A549 (cell line): ENCODE measurements around the gene GLT1D1. TPM values are rescaled to one million over a fixed set of nuclear protein-coding genes. Genes with fewer than 3 reads are reported as not detected.

Experiments
- ATAC-seq, 2 experiments: fragments of 200-7000 bp in 1 of 2; fragments of >200 bp in 1 of 2; cut with Nextera tagmentation in 1 of 2; cut with Tn5 transposase in 1 of 2; 3 replicates each; pipeline versions ENCODE4 v1.8.0 to v1.9.1; 2018 to 2020; ENCODE audit warnings: mild to moderate bottlenecking in 1 of 2, moderate library complexity in 1 of 2
- CTCF ChIA-PET: fragments of 300-600 bp; sonication (Branson Sonifier 250); formaldehyde crosslinking; extraction: SDS; loops from one replicate; lab custom pipeline; 2021; ENCODE audit warnings: antibody characterized with exemption, inconsistent platforms; lab: Yijun Ruan, JAX
- POLR2A ChIA-PET: fragments of 350-600 bp; formaldehyde crosslinking; extraction: SDS; loops from one replicate; lab custom pipeline; 2021; ENCODE audit warnings: antibody characterized with exemption, inconsistent platforms; lab: Yijun Ruan, JAX
- DNase-seq, 2 experiments: peaks; one replicate each; pipeline versions ENCODE4 v3.0.0 to v3.0.0-alpha.2; 2011 to 2016; ENCODE audit warnings: low read depth in 1 of 2, low spot score in 1 of 2
- FAIRE-seq: peaks from 2 replicates; lab custom pipeline; 2011; peaks lifted over from hg19 to GRCh38; lab: Jason Lieb, UNC
- H3K27ac ChIP-seq, 2 experiments: fragments of >200 bp; sonication (Bioruptor Twin); formaldehyde crosslinking; 3 replicates each; pipeline ENCODE4 v1.5.1; 2016 to 2017
- H3K4me1 ChIP-seq: fragments of >200 bp; sonication (Bioruptor Twin); formaldehyde crosslinking; 3 replicates; pipeline ENCODE4 v1.6.1; 2016
- H3K4me2 ChIP-seq: fragments of >200 bp; sonication (Bioruptor Twin); formaldehyde crosslinking; 3 replicates; pipeline ENCODE4 v1.6.1; 2016
- H3K4me3 ChIP-seq: fragments of >200 bp; sonication (Bioruptor Twin); formaldehyde crosslinking; 3 replicates; pipeline ENCODE4 v1.5.1; 2016
- H3K9me3 ChIP-seq: fragments of >200 bp; sonication (Bioruptor Twin); formaldehyde crosslinking; 3 replicates; pipeline ENCODE4 v1.6.1; 2016
- CHD2 ChIP-seq: fragments of 150-350 bp; IDR thresholded peaks from 2 replicates; pipeline ENCODE4 v1.6.1; 2014; ENCODE audit warnings: low read length; ENCODE audit not compliant: partially characterized antibody
- ESRRA ChIP-seq: fragments of 150-350 bp; IDR thresholded peaks from 2 replicates; pipeline ENCODE4 v1.6.1; 2014; ENCODE audit warnings: mild to moderate bottlenecking, low read length, borderline replicate concordance
- FOSB ChIP-seq: fragments of 250-450 bp; sonication (Bioruptor Pico); IDR thresholded peaks from 2 replicates; pipeline ENCODE4 v1.5.0; 2020; ENCODE audit warnings: mild to moderate bottlenecking, moderate library complexity
- GATA3 ChIP-seq: IDR thresholded peaks from 2 replicates; pipeline ENCODE4 v1.6.1; 2012; ENCODE audit warnings: borderline replicate concordance
- HDAC2 ChIP-seq: fragments of 200-600 bp; sonication (generic); IDR thresholded peaks from 2 replicates; pipeline ENCODE4 v1.6.1; 2016
- HEYL ChIP-seq: fragments of 250-450 bp; sonication (Bioruptor Pico); IDR thresholded peaks from 2 replicates; pipeline ENCODE4 v1.8.0; 2021; ENCODE audit warnings: mild to moderate bottlenecking, moderate library complexity
- HOXA7 ChIP-seq: fragments of 250-450 bp; sonication (Bioruptor Pico); IDR thresholded peaks from 2 replicates; pipeline ENCODE4 v1.5.0; 2020; ENCODE audit warnings: mild to moderate bottlenecking, moderate library complexity
- KDM1A ChIP-seq: fragments of 200-600 bp; sonication (generic); IDR thresholded peaks from 2 replicates; pipeline ENCODE4 v1.6.1; 2016; ENCODE audit warnings: low read depth, mild to moderate bottlenecking
- KDM5A ChIP-seq: fragments of 200-600 bp; sonication (generic); IDR thresholded peaks from 2 replicates; pipeline ENCODE4 v1.6.1; 2016; ENCODE audit warnings: antibody characterized with exemption, mild to moderate bottlenecking
- NFE2L2 ChIP-seq: fragments of 150-350 bp; conservative IDR thresholded peaks from 2 replicates; pipeline ENCODE4 v1.6.1; 2014; ENCODE audit warnings: low read length
- POLR2AphosphoS2 ChIP-seq: conservative IDR thresholded peaks from 2 replicates; pipeline ENCODE4 v1.6.1; 2012; ENCODE audit warnings: low read length, improper control_type of control experiment, inconsistent platforms
- SMC3 ChIP-seq: fragments of >200 bp; sonication (Bioruptor Twin); formaldehyde crosslinking; IDR thresholded peaks from 3 replicates; pipeline ENCODE4 v1.6.1; 2018; ENCODE audit warnings: inconsistent platforms
- SREBF2 ChIP-seq: fragments of 450-650 bp; IDR thresholded peaks from 2 replicates; pipeline ENCODE4 v1.6.1; 2014; ENCODE audit warnings: mild to moderate bottlenecking, moderate library complexity
- TP53 ChIP-seq: fragments of 250-450 bp; sonication (Bioruptor Pico); IDR thresholded peaks from 2 replicates; pipeline ENCODE4 v1.5.0; 2021; ENCODE audit warnings: mild to moderate bottlenecking, moderate library complexity
- ZC3H11A ChIP-seq: fragments of 450-650 bp; IDR thresholded peaks from 2 replicates; pipeline ENCODE4 v1.6.1; 2014; ENCODE audit warnings: antibody characterized with exemption, mild to moderate bottlenecking
- ZNF302 ChIP-seq: fragments of 250-450 bp; sonication (Bioruptor Pico); IDR thresholded peaks from 2 replicates; pipeline ENCODE4 v1.9.0; 2021; ENCODE audit warnings: inconsistent platforms, mild to moderate bottlenecking, moderate library complexity
- ZSCAN20 ChIP-seq: fragments of 250-450 bp; sonication (Bioruptor Pico); IDR thresholded peaks from 2 replicates; pipeline ENCODE4 v1.8.0; 2022; ENCODE audit warnings: mild to moderate bottlenecking, moderate library complexity
- WGBS: methylation state at CpG from one replicate; pipeline ENCODE4 v1.1.6; 2017; ENCODE audit errors: missing lambda C conversion rate; 5-methylcytosine and 5-hydroxymethylcytosine counted together
- polyA plus RNA-seq, 4 experiments: library from polyadenylated mRNA; depleted of rRNA in 3 of 4; stranded (reverse); fragments of >200 nt; fragmentation: RNase III in 1 of 4; extraction: RNeasy Plus Mini Kit Qiagen cat#74134 plus additional on column Dnase treatment in 1 of 4; gene quantifications; 2 replicates in 3 of 4; 3 replicates in 1 of 4; pipeline ENCODE4 v1.2.3, GENCODE V29; 2011 to 2017
- TF ChIP-seq, protein P1 (sequence below): fragments of 250-450 bp; sonication (Bioruptor Pico); IDR thresholded peaks from 2 replicates; pipeline ENCODE4 v1.5.0; 2021; ENCODE audit warnings: mild to moderate bottlenecking, moderate library complexity, borderline replicate concordance
- TF ChIP-seq, protein P2 (sequence below): fragments of >200 bp; sonication (Bioruptor Twin); formaldehyde crosslinking; IDR thresholded peaks from 2 replicates; pipeline ENCODE4 v1.6.1; 2016
- TF ChIP-seq, protein P3 (sequence below): fragments of >200 bp; sonication (Bioruptor Twin); formaldehyde crosslinking; IDR thresholded peaks from 3 replicates; pipeline ENCODE4 v1.6.1; 2016
- TF ChIP-seq, protein P4 (sequence below): fragments of 200-600 bp; sonication (generic); IDR thresholded peaks from 2 replicates; pipeline ENCODE4 v1.6.1; 2016; ENCODE audit warnings: antibody characterized with exemption, mild to moderate bottlenecking, moderate library complexity

The GLT1D1 gene
- polyA plus RNA-seq, 2 of the 4 experiments (the other 2 are of a cell fraction), result not detected

DNA sequence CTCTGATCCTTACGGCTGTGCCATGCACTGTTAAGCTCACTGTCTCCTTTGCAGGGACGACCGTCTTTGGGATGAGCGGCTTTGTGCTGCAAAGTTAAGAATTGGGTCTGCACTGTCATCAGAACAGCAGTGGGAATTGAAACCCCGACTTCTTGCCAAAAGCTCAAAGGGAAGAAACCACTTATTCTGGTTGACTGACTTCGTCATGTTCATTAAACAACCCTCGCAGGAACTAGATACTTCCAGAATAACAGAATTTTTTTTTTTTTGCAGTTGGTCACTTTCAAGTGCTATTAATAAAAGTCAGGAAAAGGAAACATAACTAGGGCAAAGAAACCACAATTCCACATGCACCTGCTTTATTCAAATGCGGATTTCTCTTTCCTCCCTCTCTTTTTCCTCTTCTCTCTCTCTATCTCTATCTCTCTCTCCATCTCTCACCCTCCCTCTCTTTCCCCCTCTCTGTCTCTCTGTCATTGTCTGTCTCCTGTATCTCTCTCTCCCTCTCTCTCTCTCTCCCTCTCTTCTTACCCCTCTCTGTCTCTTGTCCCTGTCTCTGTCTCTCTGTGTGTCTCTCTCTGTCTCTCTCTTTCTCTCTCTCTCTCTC is 12.3 kb upstream of the GLT1D1 start:
- TF ChIP-seq ZC3H11A, result no peak
- TF ChIP-seq HOXA7 (CRISPR knock-in tag), result no peak
- no peak for TF ChIP-seq ZNF302
- no peak for TF ChIP-seq NFE2L2
- TF ChIP-seq, protein P1, sequence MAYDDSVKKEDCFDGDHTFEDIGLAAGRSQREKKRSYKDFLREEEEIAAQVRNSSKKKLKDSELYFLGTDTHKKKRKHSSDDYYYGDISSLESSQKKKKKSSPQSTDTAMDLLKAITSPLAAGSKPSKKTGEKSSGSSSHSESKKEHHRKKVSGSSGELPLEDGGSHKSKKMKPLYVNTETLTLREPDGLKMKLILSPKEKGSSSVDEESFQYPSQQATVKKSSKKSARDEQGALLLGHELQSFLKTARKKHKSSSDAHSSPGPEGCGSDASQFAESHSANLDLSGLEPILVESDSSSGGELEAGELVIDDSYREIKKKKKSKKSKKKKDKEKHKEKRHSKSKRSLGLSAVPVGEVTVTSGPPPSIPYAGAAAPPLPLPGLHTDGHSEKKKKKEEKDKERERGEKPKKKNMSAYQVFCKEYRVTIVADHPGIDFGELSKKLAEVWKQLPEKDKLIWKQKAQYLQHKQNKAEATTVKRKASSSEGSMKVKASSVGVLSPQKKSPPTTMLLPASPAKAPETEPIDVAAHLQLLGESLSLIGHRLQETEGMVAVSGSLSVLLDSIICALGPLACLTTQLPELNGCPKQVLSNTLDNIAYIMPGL (CRISPR knock-in tag), result no peak
- TF ChIP-seq CHD2, result no peak
- no peak for TF ChIP-seq HEYL (CRISPR knock-in tag)
- no peak for TF ChIP-seq FOSB (CRISPR knock-in tag)
- TF ChIP-seq SMC3, result no peak
- TF ChIP-seq, protein P2, sequence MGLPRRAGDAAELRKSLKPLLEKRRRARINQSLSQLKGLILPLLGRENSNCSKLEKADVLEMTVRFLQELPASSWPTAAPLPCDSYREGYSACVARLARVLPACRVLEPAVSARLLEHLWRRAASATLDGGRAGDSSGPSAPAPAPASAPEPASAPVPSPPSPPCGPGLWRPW, result no peak
- no peak for TF ChIP-seq ZSCAN20 (CRISPR knock-in tag)
- TF ChIP-seq POLR2AphosphoS2, result no peak
- no peak for TF ChIP-seq TP53 (CRISPR knock-in tag)
- no peak for TF ChIP-seq ESRRA
- TF ChIP-seq KDM5A, result no peak
- TF ChIP-seq, protein P3, sequence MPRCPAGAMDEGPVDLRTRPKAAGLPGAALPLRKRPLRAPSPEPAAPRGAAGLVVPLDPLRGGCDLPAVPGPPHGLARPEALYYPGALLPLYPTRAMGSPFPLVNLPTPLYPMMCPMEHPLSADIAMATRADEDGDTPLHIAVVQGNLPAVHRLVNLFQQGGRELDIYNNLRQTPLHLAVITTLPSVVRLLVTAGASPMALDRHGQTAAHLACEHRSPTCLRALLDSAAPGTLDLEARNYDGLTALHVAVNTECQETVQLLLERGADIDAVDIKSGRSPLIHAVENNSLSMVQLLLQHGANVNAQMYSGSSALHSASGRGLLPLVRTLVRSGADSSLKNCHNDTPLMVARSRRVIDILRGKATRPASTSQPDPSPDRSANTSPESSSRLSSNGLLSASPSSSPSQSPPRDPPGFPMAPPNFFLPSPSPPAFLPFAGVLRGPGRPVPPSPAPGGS, result no peak
- TF ChIP-seq SREBF2, result no peak
- TF ChIP-seq HDAC2, result no peak
- Histone ChIP-seq H3K4me3 (no peak overlapping the region), H3K4me2 (no peak overlapping the region), H3K27ac (no peak overlapping the region), H3K4me1 (no peaks in the 10 kb centered on the region), H3K9me3 (no peaks in the 10 kb centered on the region)
- 11% methylated on average over 8 of the region's 8 CpGs for WGBS
- no peak for FAIRE-seq
- ChIA-PET POLR2A (no interaction called here), CTCF (no interaction called here)
- no peak for DNase-seq
- ATAC-seq, result no peak

DNA sequence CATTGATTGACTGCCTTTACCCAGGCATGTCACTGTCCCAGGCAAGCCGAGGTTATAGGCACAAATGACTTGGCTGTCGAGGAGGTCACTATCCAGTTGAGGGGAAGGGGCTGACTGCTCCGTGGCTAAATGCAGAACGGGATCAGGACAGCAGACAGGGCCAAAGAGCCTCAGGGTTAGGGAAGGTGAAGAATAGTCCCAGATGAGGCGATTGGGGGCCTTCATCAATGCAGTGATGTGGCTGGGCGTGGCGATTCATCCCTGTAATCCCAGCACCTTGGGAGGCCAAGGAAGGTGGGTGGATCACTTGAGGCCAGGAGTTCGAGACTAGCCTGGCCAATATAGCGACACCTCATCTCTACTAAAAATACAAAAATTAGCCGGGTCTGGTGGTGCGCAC is 10.7 kb upstream of the GLT1D1 start:
- 28% methylated on average over 11 of the region's 11 CpGs for WGBS
- Histone ChIP-seq H3K4me3 (no peak overlapping the region), H3K4me1 (no peaks in the 10 kb centered on the region), H3K27ac (no peak overlapping the region), H3K4me2 (no peak overlapping the region), H3K9me3 (no peaks in the 10 kb centered on the region)
- ATAC-seq (no peak), FAIRE-seq (no peak), DNase-seq (no peak)
- TF ChIP-seq KDM1A (no peak), ZNF302 (no peak), GATA3 (no peak), NFE2L2 (no peak)
- TF ChIP-seq, protein P2, result no peak
- TF ChIP-seq, protein P1 (CRISPR knock-in tag), result no peak
- TF ChIP-seq, protein P4, sequence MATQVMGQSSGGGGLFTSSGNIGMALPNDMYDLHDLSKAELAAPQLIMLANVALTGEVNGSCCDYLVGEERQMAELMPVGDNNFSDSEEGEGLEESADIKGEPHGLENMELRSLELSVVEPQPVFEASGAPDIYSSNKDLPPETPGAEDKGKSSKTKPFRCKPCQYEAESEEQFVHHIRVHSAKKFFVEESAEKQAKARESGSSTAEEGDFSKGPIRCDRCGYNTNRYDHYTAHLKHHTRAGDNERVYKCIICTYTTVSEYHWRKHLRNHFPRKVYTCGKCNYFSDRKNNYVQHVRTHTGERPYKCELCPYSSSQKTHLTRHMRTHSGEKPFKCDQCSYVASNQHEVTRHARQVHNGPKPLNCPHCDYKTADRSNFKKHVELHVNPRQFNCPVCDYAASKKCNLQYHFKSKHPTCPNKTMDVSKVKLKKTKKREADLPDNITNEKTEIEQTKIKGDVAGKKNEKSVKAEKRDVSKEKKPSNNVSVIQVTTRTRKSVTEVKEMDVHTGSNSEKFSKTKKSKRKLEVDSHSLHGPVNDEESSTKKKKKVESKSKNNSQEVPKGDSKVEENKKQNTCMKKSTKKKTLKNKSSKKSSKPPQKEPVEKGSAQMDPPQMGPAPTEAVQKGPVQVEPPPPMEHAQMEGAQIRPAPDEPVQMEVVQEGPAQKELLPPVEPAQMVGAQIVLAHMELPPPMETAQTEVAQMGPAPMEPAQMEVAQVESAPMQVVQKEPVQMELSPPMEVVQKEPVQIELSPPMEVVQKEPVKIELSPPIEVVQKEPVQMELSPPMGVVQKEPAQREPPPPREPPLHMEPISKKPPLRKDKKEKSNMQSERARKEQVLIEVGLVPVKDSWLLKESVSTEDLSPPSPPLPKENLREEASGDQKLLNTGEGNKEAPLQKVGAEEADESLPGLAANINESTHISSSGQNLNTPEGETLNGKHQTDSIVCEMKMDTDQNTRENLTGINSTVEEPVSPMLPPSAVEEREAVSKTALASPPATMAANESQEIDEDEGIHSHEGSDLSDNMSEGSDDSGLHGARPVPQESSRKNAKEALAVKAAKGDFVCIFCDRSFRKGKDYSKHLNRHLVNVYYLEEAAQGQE, result no peak
- CTCF ChIA-PET, result no interaction called here
- POLR2A ChIA-PET, result no interaction called here
